Measurements from ENCODE around the gene PROS1.

PROS1 gene

GRCh38 chr3:93930041-93930440, 43.7 kb downstream of the PROS1 start:
- TF ChIP-seq CTCF (IDR thresholded peaks at IDR 0.05; ENCODE audit: low read length) (no peak), EZH2 (IDR thresholded peaks at IDR 0.05; ENCODE audit: borderline replicate concordance, low read length) (no peak)
- Histone ChIP-seq H3K4me1 (ENCODE audit: insufficient read depth, low read length, severe bottlenecking) (no peaks in the 10 kb centered on the region), H3K9me3 (ENCODE audit: low read length) (no peaks in the 10 kb centered on the region), H3K27me3 (ENCODE audit: insufficient read depth, low read length) (no peaks in the 10 kb centered on the region), H3K9ac (ENCODE audit: low read length) (no peak overlapping the region), H3F3A (ENCODE audit: insufficient read depth, low read length) (no peaks in the 10 kb centered on the region), H3K79me2 (ENCODE audit: insufficient read depth, low read length) (no peaks in the 10 kb centered on the region), H4K20me1 (ENCODE audit: insufficient read depth, low read length) (no peaks in the 10 kb centered on the region), H3K36me3 (ENCODE audit: insufficient read depth, low read length) (no peaks in the 10 kb centered on the region), H3K4me2 (ENCODE audit: low read length) (no peak overlapping the region), H3K27ac (ENCODE audit: low read depth, low read length, poor library complexity, severe bottlenecking) (no peak overlapping the region), H3K4me3 (ENCODE audit: low read depth, low read length, poor library complexity, severe bottlenecking) (no peak overlapping the region), H2AFZ (ENCODE audit: low read length) (no peak overlapping the region), H3K9me2 (ENCODE audit: low read depth, low read length) (no peaks in the 10 kb centered on the region)

GRCh38 chr3:93926789-93927188, 46.9 kb downstream of the PROS1 start:
- Histone ChIP-seq H3K4me3 (ENCODE audit: low read depth, low read length, poor library complexity, severe bottlenecking) (no peak overlapping the region), H3K79me2 (ENCODE audit: insufficient read depth, low read length) (no peaks in the 10 kb centered on the region)
- no peak for TF ChIP-seq CTCF (IDR thresholded peaks at IDR 0.05; ENCODE audit: low read length)
- no peak for TF ChIP-seq EZH2 (IDR thresholded peaks at IDR 0.05; ENCODE audit: borderline replicate concordance, low read length)

GRCh38 chr3:93924491-93924890, 49.2 kb downstream of the PROS1 start:
- H3K9me2 ChIP-seq (ENCODE audit: low read depth, low read length) = no peaks in the 10 kb centered on the region
- H3K4me1 ChIP-seq (ENCODE audit: insufficient read depth, low read length, severe bottlenecking) = no peaks in the 10 kb centered on the region
- H2AFZ ChIP-seq (ENCODE audit: low read length) = no peak overlapping the region
- no peaks in the 10 kb centered on the region for H3K36me3 ChIP-seq (ENCODE audit: insufficient read depth, low read length)
- H3K4me3 ChIP-seq (ENCODE audit: low read depth, low read length, poor library complexity, severe bottlenecking) = no peak overlapping the region
- no peak overlapping the region for H3K27ac ChIP-seq (ENCODE audit: low read depth, low read length, poor library complexity, severe bottlenecking)
- H4K20me1 ChIP-seq (ENCODE audit: insufficient read depth, low read length) = no peaks in the 10 kb centered on the region
- no peaks in the 10 kb centered on the region for H3K79me2 ChIP-seq (ENCODE audit: insufficient read depth, low read length)
- H3K9me3 ChIP-seq (ENCODE audit: low read length) = no peaks in the 10 kb centered on the region
- H3K4me2 ChIP-seq (ENCODE audit: low read length) = no peak overlapping the region
- H3F3A ChIP-seq (ENCODE audit: insufficient read depth, low read length) = no peaks in the 10 kb centered on the region
- H3K9ac ChIP-seq (ENCODE audit: low read length) = no peak overlapping the region
- H3K27me3 ChIP-seq (ENCODE audit: insufficient read depth, low read length) = no peaks in the 10 kb centered on the region
- TF ChIP-seq EZH2 (IDR thresholded peaks at IDR 0.05; ENCODE audit: borderline replicate concordance, low read length) (no peak), CTCF (IDR thresholded peaks at IDR 0.05; ENCODE audit: low read length) (no peak)

More at GRCh38 chr3:93926789-93927188, 46.9 kb downstream of the PROS1 start:
- Histone ChIP-seq H3K27me3 (ENCODE audit: insufficient read depth, low read length) (no peaks in the 10 kb centered on the region), H2AFZ (ENCODE audit: low read length) (no peak overlapping the region), H3K4me2 (ENCODE audit: low read length) (no peak overlapping the region), H3K9ac (ENCODE audit: low read length) (no peak overlapping the region), H3F3A (ENCODE audit: insufficient read depth, low read length) (no peaks in the 10 kb centered on the region), H3K27ac (ENCODE audit: low read depth, low read length, poor library complexity, severe bottlenecking) (no peak overlapping the region), H4K20me1 (ENCODE audit: insufficient read depth, low read length) (no peaks in the 10 kb centered on the region), H3K9me2 (ENCODE audit: low read depth, low read length) (no peaks in the 10 kb centered on the region), H3K36me3 (ENCODE audit: insufficient read depth, low read length) (no peaks in the 10 kb centered on the region), H3K4me1 (ENCODE audit: insufficient read depth, low read length, severe bottlenecking) (no peaks in the 10 kb centered on the region), H3K9me3 (ENCODE audit: low read length) (no peaks in the 10 kb centered on the region)
